HFFc6 (cell line): ENCODE data around the gene IFI27. TPM values are rescaled to one million over a fixed set of nuclear protein-coding genes. Genes with fewer than 3 reads are reported as not detected.

Experiments used
- DNase-seq: peaks from one replicate; pipeline ENCODE4 v3.0.0-alpha.2; 2018
- H3K27ac Mint-ChIP-seq: 2 replicates; pipeline ENCODE4 v1.8.0; 2020; ENCODE audit warnings: mild to moderate bottlenecking, mixed read lengths
- H3K27me3 Mint-ChIP-seq: 2 replicates; pipeline ENCODE4 v1.8.0; 2021; ENCODE audit warnings: mild to moderate bottlenecking, moderate library complexity, mixed read lengths; ENCODE audit not compliant: insufficient read depth
- H3K36me3 Mint-ChIP-seq: 2 replicates; pipeline ENCODE4 v1.8.0; 2021; ENCODE audit warnings: low read depth, mixed read lengths
- H3K4me1 Mint-ChIP-seq: 2 replicates; pipeline ENCODE4 v1.8.0; 2020; ENCODE audit warnings: low read depth, mixed read lengths
- H3K4me3 Mint-ChIP-seq: 2 replicates; pipeline ENCODE4 v1.8.0; 2020; ENCODE audit warnings: mild to moderate bottlenecking, moderate library complexity, mixed read lengths
- H3K9me3 Mint-ChIP-seq: 2 replicates; pipeline ENCODE4 v1.8.0; 2020; ENCODE audit warnings: mild to moderate bottlenecking, mixed read lengths
- total RNA-seq, 6 experiments: library from RNA; stranded (reverse); fragmentation: NEBNext Ultra II Directional; extraction: Animal tissue kit (Norgen Biotek cat#: 25700); gene quantifications; 2 replicates in 1 of 6; 3 replicates in 5 of 6; pipeline ENCODE4 v1.2.3, GENCODE V29; 2021
- TF ChIP-seq, protein P1 (sequence below): fragments of 200-600 bp; sonication (generic); IDR thresholded peaks from 2 replicates; pipeline ENCODE4 v1.5.0; 2021; ENCODE audit warnings: antibody characterized with exemption, mild to moderate bottlenecking

IFI27 gene
- total RNA-seq, 6 experiments from 2014 or later = 0.29 to 0.46 TPM; not detected in 4

DNA sequence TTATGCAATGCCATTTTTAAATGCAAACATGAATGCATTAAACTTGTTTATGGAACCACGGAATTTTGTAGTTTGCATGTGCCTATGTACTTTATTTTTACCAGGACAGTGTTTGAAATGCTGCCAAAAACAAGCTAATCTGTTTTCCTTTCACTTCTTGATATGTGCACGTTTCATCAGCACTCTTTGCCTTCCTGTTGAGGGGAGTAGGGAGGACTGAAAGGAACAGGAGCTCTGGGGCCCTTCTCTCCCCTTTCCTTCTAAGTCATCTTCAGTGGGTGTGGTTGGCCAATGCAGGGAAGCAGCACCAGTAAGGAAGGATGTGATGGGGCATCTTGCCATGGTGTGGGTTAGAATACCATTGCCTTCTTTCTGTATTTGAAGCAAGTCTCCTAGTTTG lies 51.4 kb downstream of the IFI27 start:
- no peaks in the 10 kb centered on the region for H3K9me3 Mint-ChIP-seq
- no peak overlapping the region for H3K4me3 Mint-ChIP-seq
- no peak overlapping the region for H3K27ac Mint-ChIP-seq
- peaks cover 19% of the 10 kb centered on the region for H3K27me3 Mint-ChIP-seq
- no peaks in the 10 kb centered on the region for H3K36me3 Mint-ChIP-seq
- TF ChIP-seq, protein P1, sequence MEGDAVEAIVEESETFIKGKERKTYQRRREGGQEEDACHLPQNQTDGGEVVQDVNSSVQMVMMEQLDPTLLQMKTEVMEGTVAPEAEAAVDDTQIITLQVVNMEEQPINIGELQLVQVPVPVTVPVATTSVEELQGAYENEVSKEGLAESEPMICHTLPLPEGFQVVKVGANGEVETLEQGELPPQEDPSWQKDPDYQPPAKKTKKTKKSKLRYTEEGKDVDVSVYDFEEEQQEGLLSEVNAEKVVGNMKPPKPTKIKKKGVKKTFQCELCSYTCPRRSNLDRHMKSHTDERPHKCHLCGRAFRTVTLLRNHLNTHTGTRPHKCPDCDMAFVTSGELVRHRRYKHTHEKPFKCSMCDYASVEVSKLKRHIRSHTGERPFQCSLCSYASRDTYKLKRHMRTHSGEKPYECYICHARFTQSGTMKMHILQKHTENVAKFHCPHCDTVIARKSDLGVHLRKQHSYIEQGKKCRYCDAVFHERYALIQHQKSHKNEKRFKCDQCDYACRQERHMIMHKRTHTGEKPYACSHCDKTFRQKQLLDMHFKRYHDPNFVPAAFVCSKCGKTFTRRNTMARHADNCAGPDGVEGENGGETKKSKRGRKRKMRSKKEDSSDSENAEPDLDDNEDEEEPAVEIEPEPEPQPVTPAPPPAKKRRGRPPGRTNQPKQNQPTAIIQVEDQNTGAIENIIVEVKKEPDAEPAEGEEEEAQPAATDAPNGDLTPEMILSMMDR = no peak
- no peaks in the 10 kb centered on the region for H3K4me1 Mint-ChIP-seq
- DNase-seq = no peak

DNA sequence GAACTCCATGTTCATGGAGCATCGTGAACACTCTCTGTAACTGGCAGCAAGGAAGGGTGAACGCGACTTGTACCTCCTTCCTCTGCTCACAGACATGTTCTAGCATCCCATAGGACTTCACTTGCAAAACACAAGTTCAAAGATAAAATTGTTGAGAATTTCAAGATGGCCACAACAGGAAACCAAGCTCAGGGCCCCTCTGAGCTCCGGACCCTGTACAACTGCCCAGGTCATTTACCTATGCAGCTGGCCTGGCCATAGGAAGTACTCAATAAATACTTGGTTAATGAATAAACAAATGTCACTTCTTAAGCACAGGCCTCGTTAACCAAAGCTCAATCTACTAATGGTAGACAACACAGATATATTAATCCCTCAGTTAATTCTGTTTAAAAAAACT lies 51.9 kb downstream of the IFI27 start:
- Mint-ChIP-seq H3K4me1 (no peaks in the 10 kb centered on the region), H3K36me3 (no peaks in the 10 kb centered on the region), H3K4me3 (no peak overlapping the region), H3K27me3 (peaks cover 17% of the 10 kb centered on the region), H3K9me3 (no peaks in the 10 kb centered on the region), H3K27ac (no peak overlapping the region)
- DNase-seq = no peak
- TF ChIP-seq, protein P1 = no peak

DNA sequence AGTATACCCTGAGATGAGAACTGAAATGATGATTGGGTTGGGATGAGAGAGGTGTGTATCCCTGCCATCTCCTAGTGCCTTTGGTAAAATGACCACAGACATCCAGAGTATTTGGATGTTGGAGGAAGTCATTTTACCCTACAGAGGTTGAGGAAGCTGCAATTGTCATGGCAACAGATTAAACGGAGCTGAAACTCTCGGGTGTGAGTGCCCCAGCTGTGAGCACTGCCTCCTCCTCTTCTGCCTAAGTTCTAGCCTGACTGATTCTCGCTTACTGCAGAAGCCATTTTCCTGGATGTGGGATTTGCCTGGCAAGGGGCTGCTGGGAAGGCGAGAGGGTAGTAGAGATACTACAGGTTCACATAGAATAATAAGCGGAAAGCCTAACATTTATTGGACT lies 53.3 kb downstream of the IFI27 start:
- Mint-ChIP-seq H3K27me3 (peaks cover 17% of the 10 kb centered on the region), H3K4me1 (no peaks in the 10 kb centered on the region), H3K36me3 (no peaks in the 10 kb centered on the region), H3K4me3 (no peak overlapping the region), H3K27ac (no peak overlapping the region), H3K9me3 (no peaks in the 10 kb centered on the region)
- no peak for DNase-seq
- TF ChIP-seq, protein P1 = no peak

DNA sequence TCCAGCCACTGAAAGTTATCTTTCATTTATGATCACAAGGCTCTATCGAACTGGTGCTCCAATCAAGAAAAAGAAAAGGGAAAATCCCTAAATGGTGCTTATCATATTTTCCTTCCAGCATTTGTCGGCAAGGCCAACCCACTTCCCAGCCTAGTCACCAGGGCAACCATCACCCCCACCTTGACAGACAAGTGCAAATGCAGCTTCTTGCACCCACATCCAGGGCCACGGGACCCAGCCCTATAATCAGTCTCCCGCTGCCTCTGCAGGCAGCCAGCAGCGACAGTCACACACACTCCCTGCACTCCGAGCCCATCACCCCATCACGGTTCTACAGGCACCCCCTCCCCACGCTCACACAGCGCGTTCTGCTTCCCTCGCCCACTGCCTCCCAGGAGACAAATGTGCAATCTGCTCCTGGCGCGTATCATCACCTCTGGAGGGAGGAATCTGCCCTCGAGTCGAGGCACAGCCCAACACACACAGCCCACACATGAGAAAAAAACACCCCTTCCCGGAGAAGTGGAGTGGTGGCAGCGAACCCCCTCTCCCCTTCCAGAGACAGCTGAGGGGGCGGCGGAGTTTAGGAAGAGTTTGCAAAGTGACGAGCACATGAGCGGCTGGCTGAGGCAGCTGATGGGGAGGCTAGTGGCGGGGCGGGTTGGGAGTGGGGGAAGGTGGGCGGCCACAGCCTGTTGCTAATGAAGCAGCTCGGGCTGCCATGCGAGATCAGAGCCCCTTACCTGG lies 54.3 kb downstream of the IFI27 start:
- TF ChIP-seq, protein P1 = no peak
- no peak overlapping the region for H3K27ac Mint-ChIP-seq
- H3K4me1 Mint-ChIP-seq = no peaks in the 10 kb centered on the region
- no peaks in the 10 kb centered on the region for H3K9me3 Mint-ChIP-seq
- peaks cover 17% of the 10 kb centered on the region for H3K27me3 Mint-ChIP-seq
- no peak overlapping the region for H3K4me3 Mint-ChIP-seq
- no peaks in the 10 kb centered on the region for H3K36me3 Mint-ChIP-seq
- DNase-seq = no peak

DNA sequence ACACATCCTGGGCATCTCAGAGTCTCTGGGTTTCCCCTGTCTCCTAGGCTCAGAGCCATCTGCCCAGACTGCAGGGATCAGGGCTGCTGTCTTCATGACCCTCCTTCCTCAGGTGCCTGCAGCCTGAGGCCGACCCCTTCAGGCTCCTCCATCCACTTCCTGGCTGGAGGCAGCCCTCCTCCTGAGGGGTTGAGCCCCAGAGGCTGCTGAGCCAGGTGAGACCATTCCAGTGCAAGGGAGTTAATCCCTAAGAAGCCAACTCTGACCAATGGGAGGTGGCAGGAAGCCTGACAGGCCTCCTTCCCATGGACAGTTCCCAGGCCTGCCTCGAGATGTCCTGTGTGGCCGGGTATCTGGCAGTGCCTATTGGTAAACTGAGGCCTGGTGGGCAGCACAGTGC lies 55.2 kb downstream of the IFI27 start:
- Mint-ChIP-seq H3K4me1 (peaks cover under 1% of the 10 kb centered on the region; the same call in 1 of the 2 replicates), H3K27ac (no peak overlapping the region), H3K9me3 (no peaks in the 10 kb centered on the region), H3K36me3 (no peaks in the 10 kb centered on the region), H3K27me3 (peaks cover 13% of the 10 kb centered on the region), H3K4me3 (no peak overlapping the region)
- TF ChIP-seq, protein P1 = no peak
- no peak for DNase-seq

Other genes with a start within 250 kb of the IFI27 start
- not detected for gene FAM181A, start 183.4 kb upstream of the IFI27 start, total RNA-seq
- gene ASB2, start 134.2 kb upstream of the IFI27 start, total RNA-seq = not detected
- not detected for gene CCDC197, start 113.4 kb upstream of the IFI27 start, total RNA-seq
- gene OTUB2, start 84.4 kb upstream of the IFI27 start, total RNA-seq = 1 to 10 TPM in 4 of 6 experiments, under 1 TPM in 2; 0.77 to 1.8 (median 1.2) TPM
- gene DDX24, start 29.5 kb upstream of the IFI27 start, total RNA-seq = 100 to 1,000 TPM; 167 to 191 (median 187) TPM
- 10 to 100 TPM; 22.3 to 28.2 (median 23.7) TPM for gene IFI27L1, start 29.4 kb upstream of the IFI27 start, total RNA-seq
- gene IFI27L2, start 18.9 kb downstream of the IFI27 start, total RNA-seq = 100 to 1,000 TPM; 150 to 180 (median 171) TPM
- under 1 TPM in 2 of 6 experiments, not detected in 4; 0.05 to 0.14 TPM for gene PPP4R4, start 63.6 kb downstream of the IFI27 start, total RNA-seq
- not detected for gene SERPINA10, start 182.5 kb downstream of the IFI27 start, total RNA-seq
- gene SERPINA6, start 212.6 kb downstream of the IFI27 start, total RNA-seq = not detected